Measurements from ENCODE around the gene RNF149.

Gene RNF149

DNA sequence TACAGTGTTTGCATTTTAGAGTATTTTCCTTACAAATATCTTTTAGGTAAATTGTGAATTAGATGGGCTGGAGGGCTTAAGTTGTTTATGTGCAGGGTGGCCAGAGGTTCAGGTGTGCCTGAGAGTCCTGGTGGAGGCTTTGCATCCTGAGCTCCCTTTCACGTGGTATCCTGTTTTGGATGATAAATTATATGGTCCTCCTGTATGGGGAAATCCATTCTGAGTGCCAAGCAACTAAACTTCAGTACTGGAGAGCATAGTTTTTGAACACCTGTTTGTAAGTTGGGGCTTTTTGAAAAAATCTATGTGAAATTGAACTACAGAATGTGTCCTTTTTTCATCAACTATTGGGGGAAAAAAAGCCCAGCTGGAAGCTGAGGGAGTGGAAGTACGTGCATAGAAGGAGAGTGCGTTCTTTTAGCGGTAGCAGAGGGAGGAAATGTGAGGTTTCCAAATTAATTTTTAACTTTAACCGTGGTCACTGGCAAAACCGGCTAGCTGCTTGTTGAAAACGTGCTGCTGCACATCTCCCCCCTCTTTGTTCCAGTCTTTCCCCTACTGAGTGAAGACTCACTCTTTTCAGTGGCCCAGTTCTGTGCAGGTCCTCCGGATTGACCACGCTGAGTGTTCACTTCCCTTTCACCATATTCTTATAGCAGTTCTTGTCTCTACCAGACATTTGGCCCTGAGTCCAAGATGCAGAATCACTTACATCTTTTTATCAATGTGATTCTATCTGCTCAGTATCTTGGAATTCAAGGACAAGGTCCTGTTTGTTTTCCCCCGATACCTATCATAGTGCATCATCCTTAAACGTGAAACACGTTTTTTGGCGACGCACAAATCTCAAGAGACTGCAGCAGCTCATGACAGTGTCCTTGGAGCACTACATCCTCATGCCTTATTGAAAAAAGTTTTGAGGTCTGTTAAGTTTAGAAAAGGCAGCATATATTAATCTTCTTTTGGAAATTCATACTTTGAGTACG is 40.5 kb downstream of the RNF149 start:
- Histone ChIP-seq H3K9me3 (ENCODE audit: insufficient read depth, low read depth, low read length) (no peaks in the 10 kb centered on the region), H3K79me1 (ENCODE audit: low read length) (no peaks in the 10 kb centered on the region), H4K12ac (ENCODE audit: low read depth, low read length) (no peak overlapping the region), H3K23ac (ENCODE audit: low read length) (no peak overlapping the region), H3K27ac (ENCODE audit: low read depth, low read length) (no peak overlapping the region), H4K8ac (ENCODE audit: low read depth, low read length) (no peak overlapping the region), H3K79me2 (ENCODE audit: control insufficient read depth, insufficient read depth, low read length, poor library complexity) (no peaks in the 10 kb centered on the region), H3K9ac (ENCODE audit: low read length) (no peak overlapping the region), H2AK5ac (ENCODE audit: low read length) (no peak overlapping the region), H3K14ac (ENCODE audit: low read length) (no peak overlapping the region), H3K4ac (ENCODE audit: low read depth, low read length) (no peak overlapping the region), H3K27me3 (ENCODE audit: insufficient read depth, low read length) (no peaks in the 10 kb centered on the region), H2AFZ (ENCODE audit: insufficient read depth, low read length, poor library complexity) (no peak overlapping the region), H2BK12ac (ENCODE audit: low read length) (no peak overlapping the region), H4K91ac (ENCODE audit: low read depth, low read length) (no peak overlapping the region), H2BK5ac (ENCODE audit: low read depth, low read length, poor library complexity) (no peak overlapping the region), H3K36me3 (ENCODE audit: control insufficient read depth in 1 of 2, insufficient read depth in 2 of 2, low read length in 2 of 2) (peaks cover 18 to 25% of the 10 kb centered on the region in 2 experiments), H3K4me2 (ENCODE audit: low read length) (no peak overlapping the region), H3K4me1 (ENCODE audit: control insufficient read depth in 1 of 2, insufficient read depth in 2 of 2, low read length in 2 of 2) (peaks cover 8 to 12% of the 10 kb centered on the region in 2 experiments), H2BK120ac (ENCODE audit: insufficient read depth, low read length, poor library complexity) (no peak overlapping the region), H3K4me3 (ENCODE audit: low read depth, low read length) (no peak overlapping the region), H3K18ac (ENCODE audit: low read length) (no peak overlapping the region)
- DNase-seq, result no peak
- WGBS (ENCODE audit: extremely low coverage, insufficient coverage, insufficient read length), result no CpG with 5 or more reads among the region's 15 CpGs

DNA sequence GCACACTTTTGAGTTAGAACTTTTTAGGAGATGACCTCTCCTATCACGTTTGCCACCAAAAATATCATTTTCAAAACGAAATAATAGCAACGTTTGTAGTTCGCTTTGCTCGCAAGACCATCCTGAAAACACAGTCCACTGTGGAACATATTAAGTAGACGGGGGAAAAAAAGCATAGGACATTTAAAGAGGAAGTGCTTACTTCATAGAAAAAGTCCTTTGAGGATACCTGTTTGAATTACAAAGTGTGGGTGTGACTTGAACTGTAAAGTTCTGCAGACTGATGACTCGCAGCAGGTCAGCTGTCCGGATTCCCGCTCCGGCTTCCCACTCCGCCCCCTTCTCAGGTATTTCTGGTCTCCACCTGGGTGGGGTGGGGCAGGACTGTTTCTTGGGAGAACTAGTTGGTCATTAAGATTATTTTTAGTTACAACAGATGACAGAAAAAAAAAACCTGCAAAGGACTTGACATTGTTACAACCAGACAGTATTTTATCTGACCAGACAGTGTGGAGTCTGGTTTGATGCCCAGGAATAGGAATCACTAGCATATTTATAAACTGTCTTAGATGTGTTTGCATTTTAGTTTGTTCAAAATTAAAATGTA is 42.5 kb downstream of the RNF149 start:
- H2AK5ac ChIP-seq (ENCODE audit: low read length), result no peak overlapping the region

DNA sequence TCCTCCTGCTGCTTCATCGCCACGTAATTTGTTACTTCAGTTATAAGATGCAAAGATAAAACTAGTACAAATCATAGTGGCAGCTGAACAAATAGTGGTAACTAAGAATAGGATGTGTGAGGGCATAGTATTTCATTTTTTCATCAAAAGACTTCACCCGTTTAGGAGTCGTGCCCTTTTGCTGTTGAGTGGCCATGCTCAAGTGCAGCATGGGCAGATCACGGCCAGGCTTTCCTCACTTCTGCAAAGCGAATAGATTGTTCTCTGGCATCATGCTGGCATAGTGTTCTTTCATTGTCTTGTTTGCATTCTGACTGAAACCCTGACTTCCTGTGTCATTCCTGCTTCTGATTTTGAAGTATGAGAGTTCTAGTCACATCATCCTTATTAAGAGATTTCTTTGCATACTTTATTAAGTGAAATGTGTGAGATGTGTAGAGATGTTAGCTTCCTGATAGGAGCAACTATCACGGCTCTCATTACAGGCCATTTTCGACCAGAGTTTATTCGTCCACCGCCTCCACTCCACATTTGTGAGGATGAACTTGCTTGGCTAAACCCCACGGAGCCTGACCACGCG is 44.1 kb downstream of the RNF149 start:
- no peak overlapping the region for H2BK120ac ChIP-seq (ENCODE audit: insufficient read depth, low read length, poor library complexity)
- H3K27ac ChIP-seq (ENCODE audit: low read depth, low read length), result no peak overlapping the region
- no peak overlapping the region for H3K4me2 ChIP-seq (ENCODE audit: low read length)
- H3K79me1 ChIP-seq (ENCODE audit: low read length), result no peaks in the 10 kb centered on the region
- no peak overlapping the region for H4K91ac ChIP-seq (ENCODE audit: low read depth, low read length)
- H2BK12ac ChIP-seq (ENCODE audit: low read length), result no peak overlapping the region
- no peaks in the 10 kb centered on the region for H3K79me2 ChIP-seq (ENCODE audit: control insufficient read depth, insufficient read depth, low read length, poor library complexity)
- DNase-seq, result no peak
- H2AFZ ChIP-seq (ENCODE audit: insufficient read depth, low read length, poor library complexity), result no peak overlapping the region
- no peak overlapping the region for H3K18ac ChIP-seq (ENCODE audit: low read length)
- no peak overlapping the region for H2BK5ac ChIP-seq (ENCODE audit: low read depth, low read length, poor library complexity)
- no peak overlapping the region for H3K14ac ChIP-seq (ENCODE audit: low read length)
- H4K8ac ChIP-seq (ENCODE audit: low read depth, low read length), result no peak overlapping the region
- H4K12ac ChIP-seq (ENCODE audit: low read depth, low read length), result no peak overlapping the region
- H3K4me1 ChIP-seq (ENCODE audit: control insufficient read depth in 1 of 2, insufficient read depth in 2 of 2, low read length in 2 of 2), result peaks cover 8 to 12% of the 10 kb centered on the region in 2 experiments
- WGBS (ENCODE audit: extremely low coverage, insufficient coverage, insufficient read length), result no CpG with 5 or more reads among the region's 13 CpGs
- H3K4ac ChIP-seq (ENCODE audit: low read depth, low read length), result no peak overlapping the region
- no peaks in the 10 kb centered on the region for H3K27me3 ChIP-seq (ENCODE audit: insufficient read depth, low read length)
- H3K4me3 ChIP-seq (ENCODE audit: low read depth, low read length), result no peak overlapping the region
- no peak overlapping the region for H3K23ac ChIP-seq (ENCODE audit: low read length)
- no peak overlapping the region for H2AK5ac ChIP-seq (ENCODE audit: low read length)
- no peaks in the 10 kb centered on the region for H3K9me3 ChIP-seq (ENCODE audit: insufficient read depth, low read depth, low read length)
- peaks cover 12 to 20% of the 10 kb centered on the region in 2 experiments for H3K36me3 ChIP-seq (ENCODE audit: control insufficient read depth in 1 of 2, insufficient read depth in 2 of 2, low read length in 2 of 2)
- H3K9ac ChIP-seq (ENCODE audit: low read length), result no peak overlapping the region

More for the DNA sequence above, 42.5 kb downstream of the RNF149 start:
- Histone ChIP-seq H3K4me2 (ENCODE audit: low read length) (no peak overlapping the region), H3K23ac (ENCODE audit: low read length) (no peak overlapping the region), H3K4me1 (ENCODE audit: control insufficient read depth in 1 of 2, insufficient read depth in 2 of 2, low read length in 2 of 2) (peaks cover 8 to 12% of the 10 kb centered on the region in 2 experiments), H3K79me2 (ENCODE audit: control insufficient read depth, insufficient read depth, low read length, poor library complexity) (no peaks in the 10 kb centered on the region), H3K9ac (ENCODE audit: low read length) (no peak overlapping the region), H2BK12ac (ENCODE audit: low read length) (no peak overlapping the region), H2BK5ac (ENCODE audit: low read depth, low read length, poor library complexity) (no peak overlapping the region), H3K9me3 (ENCODE audit: insufficient read depth, low read depth, low read length) (no peaks in the 10 kb centered on the region), H3K4me3 (ENCODE audit: low read depth, low read length) (no peak overlapping the region), H3K36me3 (ENCODE audit: control insufficient read depth in 1 of 2, insufficient read depth in 2 of 2, low read length in 2 of 2) (peaks cover 15 to 25% of the 10 kb centered on the region in 2 experiments), H3K4ac (ENCODE audit: low read depth, low read length) (no peak overlapping the region), H3K14ac (ENCODE audit: low read length) (no peak overlapping the region), H2AFZ (ENCODE audit: insufficient read depth, low read length, poor library complexity) (no peak overlapping the region), H3K27ac (ENCODE audit: low read depth, low read length) (no peak overlapping the region), H3K79me1 (ENCODE audit: low read length) (no peaks in the 10 kb centered on the region), H2BK120ac (ENCODE audit: insufficient read depth, low read length, poor library complexity) (no peak overlapping the region), H3K18ac (ENCODE audit: low read length) (no peak overlapping the region), H4K8ac (ENCODE audit: low read depth, low read length) (no peak overlapping the region), H4K12ac (ENCODE audit: low read depth, low read length) (no peak overlapping the region), H4K91ac (ENCODE audit: low read depth, low read length) (no peak overlapping the region), H3K27me3 (ENCODE audit: insufficient read depth, low read length) (no peaks in the 10 kb centered on the region)
- WGBS (ENCODE audit: extremely low coverage, insufficient coverage, insufficient read length), result no CpG with 5 or more reads among the region's 11 CpGs
- DNase-seq, result no peak

DNA sequence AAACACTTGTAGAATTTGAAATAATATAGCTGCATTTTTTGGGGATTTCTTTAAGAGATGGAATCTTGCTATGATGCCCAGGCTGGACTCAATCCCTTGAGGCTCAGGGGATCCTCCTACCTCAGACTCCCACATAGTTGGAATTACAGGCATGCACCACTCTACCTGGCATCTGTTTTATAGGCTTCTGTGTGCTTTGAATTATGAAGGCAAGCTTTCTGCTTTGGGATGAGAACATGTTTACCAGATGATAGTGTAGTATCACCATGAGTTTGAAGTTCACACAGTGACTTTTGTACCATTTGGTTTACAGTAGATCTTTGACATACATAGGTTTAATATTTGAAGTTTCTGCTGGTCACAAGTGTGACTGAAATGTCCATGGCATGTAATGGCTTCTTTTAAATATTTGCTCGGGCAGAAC is 45.1 kb downstream of the RNF149 start:
- no peak overlapping the region for H3K4ac ChIP-seq (ENCODE audit: low read depth, low read length)
- no peak overlapping the region for H4K8ac ChIP-seq (ENCODE audit: low read depth, low read length)
- no peak overlapping the region for H2BK5ac ChIP-seq (ENCODE audit: low read depth, low read length, poor library complexity)
- H3K14ac ChIP-seq (ENCODE audit: low read length), result no peak overlapping the region
- no peaks in the 10 kb centered on the region for H3K27me3 ChIP-seq (ENCODE audit: insufficient read depth, low read length)
- no peak overlapping the region for H2BK120ac ChIP-seq (ENCODE audit: insufficient read depth, low read length, poor library complexity)
- no peak overlapping the region for H4K91ac ChIP-seq (ENCODE audit: low read depth, low read length)
- H3K9me3 ChIP-seq (ENCODE audit: insufficient read depth, low read depth, low read length), result no peaks in the 10 kb centered on the region
- no peak overlapping the region for H2BK12ac ChIP-seq (ENCODE audit: low read length)
- no peak overlapping the region for H3K4me2 ChIP-seq (ENCODE audit: low read length)
- no peak overlapping the region for H2AFZ ChIP-seq (ENCODE audit: insufficient read depth, low read length, poor library complexity)
- no peak overlapping the region for H3K18ac ChIP-seq (ENCODE audit: low read length)
- no peak overlapping the region for H3K4me3 ChIP-seq (ENCODE audit: low read depth, low read length)
- H3K36me3 ChIP-seq (ENCODE audit: control insufficient read depth in 1 of 2, insufficient read depth in 2 of 2, low read length in 2 of 2), result peaks cover 14 to 23% of the 10 kb centered on the region in 2 experiments
- no peak overlapping the region for H2AK5ac ChIP-seq (ENCODE audit: low read length)
- H3K4me1 ChIP-seq (ENCODE audit: control insufficient read depth in 1 of 2, insufficient read depth in 2 of 2, low read length in 2 of 2), result peaks cover 8 to 12% of the 10 kb centered on the region in 2 experiments
- H3K79me1 ChIP-seq (ENCODE audit: low read length), result no peaks in the 10 kb centered on the region
- no peak overlapping the region for H3K27ac ChIP-seq (ENCODE audit: low read depth, low read length)
- H3K79me2 ChIP-seq (ENCODE audit: control insufficient read depth, insufficient read depth, low read length, poor library complexity), result no peaks in the 10 kb centered on the region
- H3K9ac ChIP-seq (ENCODE audit: low read length), result no peak overlapping the region
- H4K12ac ChIP-seq (ENCODE audit: low read depth, low read length), result no peak overlapping the region
- H3K23ac ChIP-seq (ENCODE audit: low read length), result no peak overlapping the region
- no CpG with 5 or more reads among the region's 1 CpG for WGBS (ENCODE audit: extremely low coverage, insufficient coverage, insufficient read length)
- no peak for DNase-seq

Data from trophoblast cell (in vitro differentiated cells and primary cell).